Endothelial cell (in vitro differentiated cells): ENCODE results near the gene AMY1C. TPM values are rescaled to one million over a fixed set of nuclear protein-coding genes. Genes with fewer than 3 reads are reported as not detected.
"Not testable (repeated sequence)": the region's sequence is repeated elsewhere in the genome, so short reads cannot be mapped to it uniquely, and the experiment has no call there.

Experiments used
- DNase-seq: peaks from one replicate; pipeline ENCODE4 v3.0.0; 2021; ENCODE audit warnings: low spot score
- H3K27ac Mint-ChIP-seq: one replicate; pipeline ENCODE4 v1.8.0; 2021; ENCODE audit warnings: mixed read lengths, inconsistent platforms; ENCODE audit not compliant: unreplicated experiment
- H3K27me3 Mint-ChIP-seq: one replicate; pipeline ENCODE4 v1.8.0; 2021; ENCODE audit warnings: mild to moderate bottlenecking, moderate library complexity, mixed read lengths, inconsistent platforms; ENCODE audit not compliant: unreplicated experiment
- H3K36me3 Mint-ChIP-seq: one replicate; pipeline ENCODE4 v1.8.0; 2021; ENCODE audit warnings: mild to moderate bottlenecking, low read depth, mixed read lengths, inconsistent platforms; ENCODE audit not compliant: unreplicated experiment
- H3K4me1 Mint-ChIP-seq: one replicate; pipeline ENCODE4 v1.8.0; 2021; ENCODE audit warnings: mild to moderate bottlenecking, mixed read lengths, inconsistent platforms; ENCODE audit not compliant: unreplicated experiment
- H3K4me3 Mint-ChIP-seq: one replicate; pipeline ENCODE4 v1.8.0; 2021; ENCODE audit warnings: mild to moderate bottlenecking, mixed read lengths, inconsistent platforms; ENCODE audit not compliant: unreplicated experiment
- H3K9me3 Mint-ChIP-seq: one replicate; pipeline ENCODE4 v1.8.0; 2021; ENCODE audit warnings: mixed read lengths, inconsistent platforms; ENCODE audit not compliant: unreplicated experiment
- long read RNA-seq: library from polyadenylated mRNA; unstranded; transcript quantifications from one replicate; pipeline ENCODE4 v2.0.0, GENCODE V29; 2020; ENCODE audit not compliant: unreplicated experiment
- total RNA-seq: library from RNA; stranded (reverse); fragmentation: NEBNext Ultra II Directional; extraction: Animal tissue kit (Norgen Biotek cat#: 25700); gene quantifications from one replicate; pipeline ENCODE4 v1.2.1, GENCODE V29; 2021; ENCODE audit not compliant: unreplicated experiment

Gene AMY1C
- not detected for total RNA-seq
- long read RNA-seq = 0 reads

- H3K4me3 Mint-ChIP-seq, H3K4me1 Mint-ChIP-seq, H3K27ac Mint-ChIP-seq, H3K36me3 Mint-ChIP-seq, DNase-seq, H3K27me3 Mint-ChIP-seq, H3K9me3 Mint-ChIP-seq: not testable (repeated sequence)
Measured at GRCh38 chr1:103749598-103749997, at the start of gene AMY1C. Gene AMY1C, plus strand, starts transcription at chr1:103749898. Its CDS starts 572 bp downstream, at chr1:103750470.

- H3K9me3 Mint-ChIP-seq, H3K4me1 Mint-ChIP-seq, H3K27me3 Mint-ChIP-seq, H3K27ac Mint-ChIP-seq, H3K36me3 Mint-ChIP-seq, H3K4me3 Mint-ChIP-seq, DNase-seq: not testable (repeated sequence)
Measured at GRCh38 chr1:103700669-103701068, 49.0 kb upstream of the AMY1C start.

- not testable (repeated sequence) for H3K36me3 Mint-ChIP-seq, DNase-seq, H3K27me3 Mint-ChIP-seq, H3K4me3 Mint-ChIP-seq, H3K4me1 Mint-ChIP-seq, H3K9me3 Mint-ChIP-seq, H3K27ac Mint-ChIP-seq
Measured at GRCh38 chr1:103701256-103701655, 48.4 kb upstream of the AMY1C start.

GRCh38 chr1:103707670-103708069 is 42.0 kb upstream of the AMY1C start:
- H3K9me3 Mint-ChIP-seq, H3K27me3 Mint-ChIP-seq: not testable (repeated sequence)

GRCh38 chr1:103710381-103710780 is 39.3 kb upstream of the AMY1C start:
- not testable (repeated sequence) for H3K36me3 Mint-ChIP-seq, DNase-seq, H3K27ac Mint-ChIP-seq, H3K4me1 Mint-ChIP-seq, H3K4me3 Mint-ChIP-seq, H3K27me3 Mint-ChIP-seq, H3K9me3 Mint-ChIP-seq

More at GRCh38 chr1:103707670-103708069, 42.0 kb upstream of the AMY1C start:
- DNase-seq, H3K4me3 Mint-ChIP-seq, H3K36me3 Mint-ChIP-seq, H3K4me1 Mint-ChIP-seq, H3K27ac Mint-ChIP-seq: not testable (repeated sequence)

GRCh38 chr1:103717404-103717803 is 32.3 kb upstream of the AMY1C start:
- H3K4me3 Mint-ChIP-seq, H3K27me3 Mint-ChIP-seq, H3K36me3 Mint-ChIP-seq, H3K9me3 Mint-ChIP-seq, H3K27ac Mint-ChIP-seq, H3K4me1 Mint-ChIP-seq, DNase-seq: not testable (repeated sequence)

GRCh38 chr1:103721473-103721872 is 28.2 kb upstream of the AMY1C start:
- not testable (repeated sequence) for H3K4me1 Mint-ChIP-seq, H3K9me3 Mint-ChIP-seq, H3K4me3 Mint-ChIP-seq, H3K27ac Mint-ChIP-seq, H3K27me3 Mint-ChIP-seq, DNase-seq, H3K36me3 Mint-ChIP-seq

- not testable (repeated sequence) for DNase-seq, H3K27ac Mint-ChIP-seq, H3K4me1 Mint-ChIP-seq, H3K36me3 Mint-ChIP-seq, H3K9me3 Mint-ChIP-seq, H3K27me3 Mint-ChIP-seq, H3K4me3 Mint-ChIP-seq
Measured at GRCh38 chr1:103735334-103735733, 14.4 kb upstream of the AMY1C start.

- DNase-seq = not testable (repeated sequence)
Measured at GRCh38 chr1:103738031-103738430, 11.7 kb upstream of the AMY1C start.

GRCh38 chr1:103744449-103744848 is 5.2 kb upstream of the AMY1C start:
- H3K27me3 Mint-ChIP-seq, H3K36me3 Mint-ChIP-seq, H3K9me3 Mint-ChIP-seq, DNase-seq, H3K4me1 Mint-ChIP-seq, H3K27ac Mint-ChIP-seq, H3K4me3 Mint-ChIP-seq: not testable (repeated sequence)

More at GRCh38 chr1:103738031-103738430, 11.7 kb upstream of the AMY1C start:
- H3K36me3 Mint-ChIP-seq, H3K9me3 Mint-ChIP-seq, H3K4me1 Mint-ChIP-seq, H3K4me3 Mint-ChIP-seq, H3K27ac Mint-ChIP-seq, H3K27me3 Mint-ChIP-seq: not testable (repeated sequence)

GRCh38 chr1:103745040-103745439 is 4.7 kb upstream of the AMY1C start:
- not testable (repeated sequence) for H3K27ac Mint-ChIP-seq, H3K27me3 Mint-ChIP-seq, DNase-seq, H3K4me3 Mint-ChIP-seq, H3K9me3 Mint-ChIP-seq, H3K4me1 Mint-ChIP-seq, H3K36me3 Mint-ChIP-seq

GRCh38 chr1:103748273-103748672 is 1.4 kb upstream of the AMY1C start:
- H3K27ac Mint-ChIP-seq, H3K36me3 Mint-ChIP-seq, H3K27me3 Mint-ChIP-seq, H3K4me3 Mint-ChIP-seq, DNase-seq, H3K4me1 Mint-ChIP-seq, H3K9me3 Mint-ChIP-seq: not testable (repeated sequence)
